Measurements from ENCODE around the gene ZNF219. TPM values are rescaled to one million over a fixed set of nuclear protein-coding genes. Genes with fewer than 3 reads are reported as not detected.

The ZNF219 gene
- total and polyA plus RNA-seq, 12 donors: 14.3 to 169 (median 104) TPM

DNA sequence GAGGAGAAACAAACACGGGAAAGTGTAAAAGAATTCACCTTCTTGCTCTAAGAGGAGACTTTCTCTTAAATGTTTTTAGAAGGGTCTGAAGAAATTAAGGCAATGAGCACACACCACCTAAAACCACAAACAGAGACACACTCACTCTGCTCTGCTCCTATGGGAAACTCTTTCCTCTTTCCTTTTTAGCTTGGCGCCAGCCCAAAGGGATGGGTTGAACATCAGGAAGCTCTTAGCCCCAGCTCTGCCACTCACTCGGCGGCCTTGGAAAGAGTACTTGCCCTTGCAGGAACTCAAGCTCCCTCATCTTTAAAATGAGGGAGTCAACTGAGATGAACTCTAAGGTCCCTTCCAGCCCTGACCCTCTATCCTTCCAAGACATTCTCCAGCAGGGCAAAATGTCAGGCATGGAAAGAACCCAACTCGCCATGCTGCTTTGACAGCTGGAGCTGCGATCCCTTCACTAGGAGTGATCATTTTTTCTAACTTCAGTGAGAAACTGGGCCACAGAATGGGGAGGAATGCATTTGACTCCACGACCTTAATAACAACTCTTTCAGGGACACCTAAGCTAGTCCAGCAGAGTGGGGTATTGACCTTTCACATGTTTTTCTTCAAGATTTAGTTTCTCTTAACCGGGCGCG lies 41.8 kb downstream of the ZNF219 start:
- Histone ChIP-seq H3K27ac (no peak overlapping the region), H3K4me1 (replicated peaks in 1 of 2) (peaks cover 0 to 6% of the 10 kb centered on the region in 2 donors), H3K36me3 (replicated peaks in 1 of 2) (no peaks in the 10 kb centered on the region), H3K9me3 (replicated peaks in 1 of 3) (no peaks in the 10 kb centered on the region), H3K4me3 (no peak overlapping the region), H3K27me3 (no peaks in the 10 kb centered on the region)
- intact Hi-C loops (cut with DNase I): no loop called here
- TF ChIP-seq POLR2A (IDR thresholded peaks at IDR 0.05): no peak
- TF ChIP-seq, protein P1, sequence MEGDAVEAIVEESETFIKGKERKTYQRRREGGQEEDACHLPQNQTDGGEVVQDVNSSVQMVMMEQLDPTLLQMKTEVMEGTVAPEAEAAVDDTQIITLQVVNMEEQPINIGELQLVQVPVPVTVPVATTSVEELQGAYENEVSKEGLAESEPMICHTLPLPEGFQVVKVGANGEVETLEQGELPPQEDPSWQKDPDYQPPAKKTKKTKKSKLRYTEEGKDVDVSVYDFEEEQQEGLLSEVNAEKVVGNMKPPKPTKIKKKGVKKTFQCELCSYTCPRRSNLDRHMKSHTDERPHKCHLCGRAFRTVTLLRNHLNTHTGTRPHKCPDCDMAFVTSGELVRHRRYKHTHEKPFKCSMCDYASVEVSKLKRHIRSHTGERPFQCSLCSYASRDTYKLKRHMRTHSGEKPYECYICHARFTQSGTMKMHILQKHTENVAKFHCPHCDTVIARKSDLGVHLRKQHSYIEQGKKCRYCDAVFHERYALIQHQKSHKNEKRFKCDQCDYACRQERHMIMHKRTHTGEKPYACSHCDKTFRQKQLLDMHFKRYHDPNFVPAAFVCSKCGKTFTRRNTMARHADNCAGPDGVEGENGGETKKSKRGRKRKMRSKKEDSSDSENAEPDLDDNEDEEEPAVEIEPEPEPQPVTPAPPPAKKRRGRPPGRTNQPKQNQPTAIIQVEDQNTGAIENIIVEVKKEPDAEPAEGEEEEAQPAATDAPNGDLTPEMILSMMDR (IDR thresholded peaks at IDR 0.05): no peak
- DNase-seq: no peak
- 74 to 84% (median 77%) methylated on average over 10 of the region's 10 CpGs for WGBS, 4 donors

DNA sequence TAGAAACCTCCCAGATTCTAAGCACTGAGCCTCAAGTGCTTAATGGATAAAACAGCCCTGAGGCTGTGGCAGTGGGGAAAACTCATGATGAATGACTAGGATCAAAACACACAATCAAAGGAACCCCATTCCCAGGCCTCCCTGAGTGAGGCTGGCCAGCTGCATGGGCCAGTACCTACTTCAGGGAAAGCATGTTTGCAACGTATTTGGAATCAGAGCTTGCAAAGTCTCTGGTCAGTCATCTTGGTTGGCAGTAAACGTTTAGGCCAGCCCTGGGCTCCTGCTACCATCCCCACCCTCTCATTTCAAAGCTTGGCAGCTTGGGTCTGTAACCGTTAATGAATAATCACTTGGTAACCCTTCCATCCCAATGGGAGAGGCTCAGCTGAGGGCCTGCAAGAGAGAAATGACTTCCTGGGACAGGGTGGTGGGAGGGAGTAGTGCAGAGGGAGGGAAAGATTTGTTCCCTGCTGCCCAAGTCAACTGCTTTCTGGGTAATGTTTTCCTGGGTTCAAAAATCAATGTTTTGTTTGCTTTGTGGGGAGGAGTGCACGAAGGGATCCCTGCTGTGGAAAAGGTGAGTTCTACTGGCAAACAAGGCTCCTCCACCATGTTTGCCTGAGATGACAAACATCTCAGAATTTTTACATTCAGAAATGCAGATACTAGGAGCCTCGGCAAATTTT lies 42.9 kb downstream of the ZNF219 start:
- Histone ChIP-seq H3K36me3 (replicated peaks in 1 of 2) (no peaks in the 10 kb centered on the region), H3K4me1 (replicated peaks in 1 of 2) (peaks cover 0 to 6% of the 10 kb centered on the region in 2 donors), H3K9me3 (replicated peaks in 1 of 3) (no peaks in the 10 kb centered on the region), H3K27ac (no peak overlapping the region), H3K4me3 (no peak overlapping the region), H3K27me3 (no peaks in the 10 kb centered on the region)
- TF ChIP-seq, protein P1 (IDR thresholded peaks at IDR 0.05): no peak
- no peak for TF ChIP-seq POLR2A (IDR thresholded peaks at IDR 0.05)
- DNase-seq: no peak
- intact Hi-C loops (cut with DNase I): no loop called here
- 76 to 84% (median 80%) methylated on average over 5 of the region's 5 CpGs for WGBS, 4 donors

DNA sequence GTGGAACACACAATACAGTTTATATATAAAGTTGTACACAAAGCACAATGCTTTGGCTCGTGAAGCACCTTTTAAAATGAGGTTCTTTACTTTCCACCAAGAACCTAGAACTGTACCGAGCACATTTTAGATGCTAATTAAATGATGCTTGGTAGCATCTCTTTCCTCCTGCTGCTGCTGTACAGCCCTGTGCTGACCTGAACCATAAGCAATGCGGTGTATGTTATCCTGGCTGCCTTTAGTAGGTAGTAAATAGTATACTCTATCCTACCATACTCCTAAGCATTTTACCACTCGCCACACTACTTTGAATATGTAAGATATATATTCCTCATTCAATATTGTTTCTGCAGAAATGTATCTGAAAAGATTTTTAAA lies 43.7 kb downstream of the ZNF219 start:
- Histone ChIP-seq H3K4me1 (replicated peaks in 1 of 2) (peaks cover 0 to 8% of the 10 kb centered on the region in 2 donors), H3K9me3 (replicated peaks in 1 of 3) (no peaks in the 10 kb centered on the region), H3K4me3 (no peak overlapping the region), H3K36me3 (replicated peaks in 1 of 2) (no peaks in the 10 kb centered on the region), H3K27me3 (no peaks in the 10 kb centered on the region), H3K27ac (no peak overlapping the region)
- WGBS, 4 donors: 75 to 94% (median 86%) methylated on average over 4 of the region's 4 CpGs
- TF ChIP-seq, protein P1 (IDR thresholded peaks at IDR 0.05): no peak
- TF ChIP-seq POLR2A (IDR thresholded peaks at IDR 0.05): no peak
- intact Hi-C loops (cut with DNase I): no loop called here
- DNase-seq: no peak

DNA sequence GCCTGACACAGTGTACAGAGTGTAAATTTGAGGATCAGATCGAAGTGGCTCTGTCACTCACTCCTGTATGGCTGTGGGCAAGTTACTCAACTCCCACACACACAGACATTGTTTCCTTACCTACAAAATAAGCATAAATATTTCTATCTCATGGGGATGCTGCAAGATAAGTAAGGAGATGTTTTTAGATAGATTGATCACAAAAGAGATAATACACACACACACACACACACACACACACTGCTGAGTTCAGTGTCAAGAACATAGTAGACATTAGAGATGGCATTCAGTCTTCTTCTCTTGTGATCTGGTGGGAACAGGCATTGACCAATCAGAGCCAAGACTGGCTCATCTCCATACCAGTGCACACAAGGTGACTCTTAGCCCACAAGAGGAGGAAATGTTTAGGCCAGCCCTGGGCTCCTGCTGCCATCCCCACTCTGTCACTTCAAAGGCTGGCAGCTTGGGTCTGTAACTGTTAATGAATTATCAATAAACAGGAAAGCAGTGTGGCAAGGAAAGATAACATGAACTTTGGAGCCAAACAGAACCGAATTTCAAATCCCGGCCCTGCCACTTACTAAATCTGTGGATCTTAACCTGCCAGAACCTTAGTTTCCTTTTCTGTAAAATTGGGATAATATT lies 44.2 kb downstream of the ZNF219 start:
- Histone ChIP-seq H3K9me3 (replicated peaks in 1 of 3) (no peaks in the 10 kb centered on the region), H3K4me3 (no peak overlapping the region), H3K27me3 (no peaks in the 10 kb centered on the region), H3K36me3 (replicated peaks in 1 of 2) (no peaks in the 10 kb centered on the region), H3K4me1 (replicated peaks in 1 of 2) (peaks cover 3 to 13% of the 10 kb centered on the region in 2 donors), H3K27ac (no peak overlapping the region)
- intact Hi-C loops (cut with DNase I): no loop called here
- no peak for TF ChIP-seq POLR2A (IDR thresholded peaks at IDR 0.05)
- TF ChIP-seq, protein P1 (IDR thresholded peaks at IDR 0.05): no peak
- no peak for DNase-seq
- WGBS, 4 donors: 61 to 72% (median 63%) methylated on average over 3 of the region's 3 CpGs
